Coronary artery (tissue), 2 donors: Measurements from ENCODE around the gene SMAP1.
"Not testable (repeated sequence)": the region's sequence is repeated elsewhere in the genome, so short reads cannot be mapped to it uniquely, and the experiment has no call there.

Source experiments
- DNase-seq: peaks from one replicate; pipeline ENCODE4 v3.0.0-alpha.2; 2017; ENCODE audit warnings: low spot score
- H3K27ac ChIP-seq, 2 donors: fragments of 200-600 bp; sonication (generic); one replicate each; pipeline ENCODE4 v1.5.1; 2016 to 2019
- H3K4me3 ChIP-seq: fragments of 200-600 bp; sonication (generic); 2 replicates; pipeline ENCODE4 v1.5.1; 2016; ENCODE audit warnings: mild to moderate bottlenecking, moderate library complexity
- TF ChIP-seq, protein P1 (sequence below): fragments of 200-600 bp; sonication (generic); IDR thresholded peaks from one replicate; pipeline ENCODE4 v1.5.1; 2019; ENCODE audit warnings: antibody characterized with exemption

SMAP1 gene

GRCh38 chr6:70764706-70765105 is 97.0 kb downstream of the SMAP1 start:
- Histone ChIP-seq H3K27ac (no peak overlapping the region), H3K4me3 (no peak overlapping the region)
- DNase-seq: no peak
- TF ChIP-seq, protein P1, sequence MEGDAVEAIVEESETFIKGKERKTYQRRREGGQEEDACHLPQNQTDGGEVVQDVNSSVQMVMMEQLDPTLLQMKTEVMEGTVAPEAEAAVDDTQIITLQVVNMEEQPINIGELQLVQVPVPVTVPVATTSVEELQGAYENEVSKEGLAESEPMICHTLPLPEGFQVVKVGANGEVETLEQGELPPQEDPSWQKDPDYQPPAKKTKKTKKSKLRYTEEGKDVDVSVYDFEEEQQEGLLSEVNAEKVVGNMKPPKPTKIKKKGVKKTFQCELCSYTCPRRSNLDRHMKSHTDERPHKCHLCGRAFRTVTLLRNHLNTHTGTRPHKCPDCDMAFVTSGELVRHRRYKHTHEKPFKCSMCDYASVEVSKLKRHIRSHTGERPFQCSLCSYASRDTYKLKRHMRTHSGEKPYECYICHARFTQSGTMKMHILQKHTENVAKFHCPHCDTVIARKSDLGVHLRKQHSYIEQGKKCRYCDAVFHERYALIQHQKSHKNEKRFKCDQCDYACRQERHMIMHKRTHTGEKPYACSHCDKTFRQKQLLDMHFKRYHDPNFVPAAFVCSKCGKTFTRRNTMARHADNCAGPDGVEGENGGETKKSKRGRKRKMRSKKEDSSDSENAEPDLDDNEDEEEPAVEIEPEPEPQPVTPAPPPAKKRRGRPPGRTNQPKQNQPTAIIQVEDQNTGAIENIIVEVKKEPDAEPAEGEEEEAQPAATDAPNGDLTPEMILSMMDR: no peak

DNA sequence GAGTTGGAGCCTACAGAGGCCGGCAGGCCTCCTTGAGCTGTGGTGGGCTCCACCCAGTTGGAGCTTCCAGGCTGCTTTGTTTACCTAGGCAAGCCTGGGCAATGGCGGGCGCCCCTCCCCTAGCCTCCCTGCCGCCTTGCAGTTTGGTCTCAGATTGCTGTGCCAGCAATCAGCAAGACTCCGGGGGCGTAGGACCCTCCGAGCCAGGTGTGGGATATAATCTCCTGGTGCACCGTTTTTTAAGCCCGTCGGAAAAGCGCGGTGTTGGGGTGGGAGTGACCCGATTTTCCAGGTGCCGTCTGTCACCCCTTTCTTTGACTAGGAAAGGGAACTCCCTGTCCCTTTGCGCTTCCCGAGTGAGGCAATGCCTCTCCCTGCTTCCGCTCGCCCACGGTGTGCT is 103.7 kb downstream of the SMAP1 start:
- not testable (repeated sequence) for H3K27ac ChIP-seq, DNase-seq, H3K4me3 ChIP-seq

DNA sequence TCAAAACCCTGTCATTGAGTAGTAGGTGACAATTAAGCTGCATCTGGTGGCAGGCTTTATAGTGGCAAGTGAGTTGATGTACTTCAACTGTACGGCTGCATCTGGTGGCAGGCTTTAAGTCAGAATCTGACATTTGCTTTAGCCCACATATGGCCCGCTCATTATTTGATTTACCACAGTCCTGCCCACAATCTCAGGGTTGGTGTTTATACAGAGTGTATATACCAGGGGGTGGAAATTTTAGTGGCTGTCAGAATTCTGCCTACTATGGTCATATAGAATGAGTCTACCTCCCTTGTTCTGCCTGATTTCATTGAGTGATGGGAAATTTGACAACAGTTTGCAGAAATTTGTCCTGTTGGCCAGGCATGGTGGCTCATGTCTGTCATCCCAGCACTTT is 112.3 kb downstream of the SMAP1 start:
- TF ChIP-seq, protein P1: no peak
- no peak for DNase-seq
- no peak overlapping the region for H3K27ac ChIP-seq
- H3K4me3 ChIP-seq: no peak overlapping the region

GRCh38 chr6:70790483-70791224 is 123.0 kb downstream of the SMAP1 start:
- DNase-seq: no peak
- Histone ChIP-seq H3K27ac (no peak overlapping the region), H3K4me3 (no peak overlapping the region)
- TF ChIP-seq, protein P1: no peak

GRCh38 chr6:70797625-70798024 is 129.9 kb downstream of the SMAP1 start:
- DNase-seq: no peak
- Histone ChIP-seq H3K4me3 (no peak overlapping the region), H3K27ac (no peak overlapping the region)
- TF ChIP-seq, protein P1: no peak

DNA sequence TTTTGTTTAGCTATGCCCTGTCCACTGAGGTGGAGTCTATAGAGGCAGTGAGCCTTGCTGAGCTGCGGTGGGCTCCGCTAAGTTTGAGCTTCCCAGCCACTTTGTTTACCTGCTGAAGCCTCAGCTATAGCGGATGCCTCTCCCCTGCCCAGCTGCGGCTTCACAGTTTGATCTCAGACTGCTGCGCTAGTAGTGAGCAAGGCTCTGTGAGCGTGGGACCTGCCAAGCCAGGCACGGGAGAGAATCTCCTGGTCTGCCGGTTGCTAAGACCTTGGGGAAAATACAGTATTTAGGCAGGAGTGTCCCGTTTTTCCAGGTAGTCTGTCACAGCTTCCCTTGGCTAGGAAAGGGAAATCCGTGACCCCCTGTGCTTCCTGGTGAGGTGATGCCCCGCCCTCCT is 138.4 kb downstream of the SMAP1 start:
- no peak for DNase-seq
- Histone ChIP-seq H3K27ac (no peak overlapping the region), H3K4me3 (no peak overlapping the region)
- TF ChIP-seq, protein P1: no peak

GRCh38 chr6:70811788-70812187 is 144.1 kb downstream of the SMAP1 start:
- no peak for DNase-seq
- TF ChIP-seq, protein P1: no peak
- Histone ChIP-seq H3K4me3 (no peak overlapping the region), H3K27ac (no peak overlapping the region)
